IMR-90 (cell line): Measurements from ENCODE around the gene TOP2A. TPM values are rescaled to one million over a fixed set of nuclear protein-coding genes. Genes with fewer than 3 reads are reported as not detected.

Experiments
- ATAC-seq: fragments of 200-7000 bp; cut with Tn5 transposase; 2 replicates; pipeline ENCODE4 v1.9.1; 2020; ENCODE audit warnings: low read depth, mild to moderate bottlenecking, moderate library complexity
- BruUV-seq: library from RNA; stranded (reverse); fragments of 400-500 nt; replicated peaks from 2 replicates; lab custom pipeline; 2021; lab: Mats Ljungman, UMichigan
- CTCF ChIA-PET: fragments of 300-600 bp; formaldehyde crosslinking; extraction: SDS; loops from one replicate; lab custom pipeline; 2021; ENCODE audit warnings: antibody characterized with exemption; lab: Yijun Ruan, JAX
- POLR2A ChIA-PET: fragments of 300-600 bp; sonication (Branson Sonifier 250); formaldehyde crosslinking; loops from one replicate; lab custom pipeline; 2022; ENCODE audit warnings: antibody characterized with exemption; ENCODE audit not compliant: unreplicated experiment; lab: Charles Lee
- DNase-seq: peaks from one replicate; pipeline ENCODE4 v3.0.0; 2013
- H2AFZ ChIP-seq: replicated peaks from 2 replicates; pipeline ENCODE3; 2013; ENCODE audit warnings: low read length, mild to moderate bottlenecking; ENCODE audit not compliant: poor library complexity
- H2AK5ac ChIP-seq: 2 replicates; pipeline ENCODE4 v1.6.1; 2013; ENCODE audit warnings: low read depth, low read length, inconsistent platforms
- H2AK9ac ChIP-seq: replicated peaks from 2 replicates; pipeline ENCODE3; 2013; ENCODE audit warnings: mild to moderate bottlenecking, low read depth, low read length, moderate library complexity; ENCODE audit not compliant: poor library complexity
- H2BK120ac ChIP-seq: 2 replicates; pipeline ENCODE4 v1.6.1; 2013; ENCODE audit warnings: low read depth, low read length, inconsistent platforms
- H2BK15ac ChIP-seq: 3 replicates; pipeline ENCODE4 v1.6.1; 2013; ENCODE audit warnings: low read depth, low read length, inconsistent platforms
- H2BK20ac ChIP-seq: 2 replicates; pipeline ENCODE4 v1.6.1; 2013; ENCODE audit warnings: low read depth, mild to moderate bottlenecking, inconsistent platforms, low read length, moderate library complexity
- H2BK5ac ChIP-seq: 2 replicates; pipeline ENCODE4 v1.6.1; 2013; ENCODE audit warnings: mild to moderate bottlenecking, low read depth, low read length, inconsistent platforms; ENCODE audit not compliant: poor library complexity, severe bottlenecking
- H3K14ac ChIP-seq: replicated peaks from 2 replicates; pipeline ENCODE4 v1.6.1; 2013; ENCODE audit warnings: low read depth, low read length, inconsistent platforms
- H3K18ac ChIP-seq: 2 replicates; pipeline ENCODE4 v1.6.1; 2013; ENCODE audit warnings: low read depth, low read length, control low read depth
- H3K23ac ChIP-seq: 2 replicates; pipeline ENCODE4 v1.6.1; 2013; ENCODE audit warnings: low read depth, low read length, inconsistent platforms
- H3K27ac ChIP-seq: 2 replicates; pipeline ENCODE4 v1.5.1; 2013; ENCODE audit warnings: mild to moderate bottlenecking, control low read depth, low read length; ENCODE audit not compliant: insufficient read depth
- H3K27me3 ChIP-seq: 2 replicates; pipeline ENCODE4 v1.6.1; 2013; ENCODE audit warnings: low read length; ENCODE audit not compliant: control insufficient read depth, insufficient read depth
- H3K36me3 ChIP-seq: 2 replicates; pipeline ENCODE4 v1.6.1; 2013; ENCODE audit warnings: low read length, mixed read lengths; ENCODE audit not compliant: control insufficient read depth, insufficient read depth
- H3K4ac ChIP-seq: 2 replicates; pipeline ENCODE4 v1.6.1; 2013; ENCODE audit warnings: low read depth, low read length, inconsistent platforms
- H3K4me1 ChIP-seq: 2 replicates; pipeline ENCODE4 v1.6.1; 2013; ENCODE audit warnings: low read length, mixed read lengths; ENCODE audit not compliant: control insufficient read depth, insufficient read depth
- H3K4me2 ChIP-seq: 2 replicates; pipeline ENCODE4 v1.6.1; 2013; ENCODE audit warnings: low read depth, mild to moderate bottlenecking, control low read depth, low read length, moderate library complexity
- H3K4me3 ChIP-seq: 2 replicates; pipeline ENCODE4 v1.5.1; 2013; ENCODE audit warnings: low read depth, mild to moderate bottlenecking, control low read depth, low read length, moderate library complexity; ENCODE audit not compliant: insufficient read depth
- H3K56ac ChIP-seq: 2 replicates; pipeline ENCODE4 v1.6.1; 2013; ENCODE audit warnings: low read length, inconsistent platforms; ENCODE audit not compliant: insufficient read depth; ENCODE audit errors: extremely low read depth
- H3K79me1 ChIP-seq, 2 experiments: 2 replicates each; pipeline ENCODE4 v1.6.1; 2013; ENCODE audit warnings: low read length in 2 of 2, inconsistent platforms in 1 of 2, low read depth in 1 of 2
- H3K9ac ChIP-seq: 2 replicates; pipeline ENCODE4 v1.6.1; 2013; ENCODE audit warnings: low read depth, low read length, control low read depth
- H3K9me1 ChIP-seq: 2 replicates; pipeline ENCODE4 v1.6.1; 2013; ENCODE audit warnings: low read length, inconsistent platforms; ENCODE audit not compliant: insufficient read depth
- H3K9me3 ChIP-seq: 2 replicates; pipeline ENCODE4 v1.6.1; 2013; ENCODE audit warnings: low read length; ENCODE audit not compliant: control insufficient read depth, insufficient read depth
- H4K20me1 ChIP-seq: 2 replicates; pipeline ENCODE4 v1.6.1; 2013; ENCODE audit warnings: low read length, inconsistent platforms; ENCODE audit not compliant: insufficient read depth
- H4K5ac ChIP-seq: 2 replicates; pipeline ENCODE4 v1.6.1; 2013; ENCODE audit warnings: mild to moderate bottlenecking, low read depth, low read length, control low read depth
- H4K8ac ChIP-seq, 2 experiments: 2 replicates each; pipeline ENCODE4 v1.6.1; 2013; ENCODE audit warnings: low read depth in 2 of 2, low read length in 2 of 2, control low read depth in 1 of 2, inconsistent platforms in 1 of 2
- H4K91ac ChIP-seq: 2 replicates; pipeline ENCODE4 v1.6.1; 2013; ENCODE audit warnings: low read depth, low read length, inconsistent platforms; ENCODE audit not compliant: insufficient read depth
- CEBPB ChIP-seq: IDR thresholded peaks from 2 replicates; pipeline ENCODE4 v1.6.1; 2012; ENCODE audit warnings: low read depth, low read length, improper control_type of control experiment
- ELK1 ChIP-seq: fragments of 150-350 bp; IDR thresholded peaks from 2 replicates; pipeline ENCODE4 v1.6.1; 2016; ENCODE audit warnings: low read depth, mild to moderate bottlenecking, low read length, moderate library complexity, borderline replicate concordance
- MAZ ChIP-seq: IDR thresholded peaks from 2 replicates; pipeline ENCODE4 v1.6.1; 2012; ENCODE audit warnings: low read depth, mild to moderate bottlenecking, low read length, improper control_type of control experiment, moderate library complexity, borderline replicate concordance
- RAD21 ChIP-seq: IDR thresholded peaks from 2 replicates; pipeline ENCODE4 v1.6.1; 2012; ENCODE audit warnings: low read length, improper control_type of control experiment
- RCOR1 ChIP-seq: IDR thresholded peaks from 2 replicates; pipeline ENCODE4 v1.6.1; 2012; ENCODE audit warnings: mild to moderate bottlenecking, low read length, improper control_type of control experiment; ENCODE audit not compliant: insufficient replicate concordance
- USF2 ChIP-seq: fragments of 150-350 bp; IDR thresholded peaks from 2 replicates; pipeline ENCODE4 v1.6.1; 2017; ENCODE audit warnings: mild to moderate bottlenecking, antibody characterized with exemption, low read length, low read depth
- WGBS, 2 experiments: methylation state at CpG; one replicate each; pipeline versions ENCODE4 v1.1.5 to v1.1.7; 2013; ENCODE audit warnings: missing lambda C conversion rate in 2 of 2; ENCODE audit not compliant: insufficient read length in 1 of 2; ENCODE audit errors: extremely low coverage in 2 of 2; 5-methylcytosine and 5-hydroxymethylcytosine counted together
- dilution Hi-C: fragments of 300-500 bp; cut with HindIII; formaldehyde crosslinking; loops from one replicate; pipeline ENCODE4 v1.14.3; 2018; ENCODE audit warnings: low sequenced_read_pairs; ENCODE audit not compliant: unreplicated experiment
- in situ Hi-C: fragments of 300-500 bp; cut with MboI; formaldehyde crosslinking; loops from 3 replicates; pipeline ENCODE4 v1.14.3; 2019; ENCODE audit warnings: low sequenced_read_pairs, inconsistent platforms, mixed read lengths
- intact Hi-C: fragments of 100-400 bp; cut with micrococcal nuclease; formaldehyde crosslinking; loops from 2 replicates; pipeline ENCODE4 v1.10.0; 2022
- polyA plus RNA-seq, 3 experiments: library from polyadenylated mRNA; depleted of rRNA; stranded (reverse); fragments of >200 nt; gene quantifications; 2 replicates each; pipeline ENCODE4 v1.2.3, GENCODE V29; 2012; ENCODE audit warnings: low replicate concordance in 1 of 3
- total RNA-seq: library from RNA; depleted of rRNA; stranded (reverse); fragments of >200 nt; gene quantifications from 2 replicates; pipeline ENCODE4 v1.2.3, GENCODE V29; 2012
- TF ChIP-seq, protein P1 (sequence below): conservative IDR thresholded peaks from 2 replicates; pipeline ENCODE4 v1.5.1; 2012; ENCODE audit warnings: mild to moderate bottlenecking, low read depth, low read length, improper control_type of control experiment

The TOP2A gene
- total and polyA plus RNA-seq, 2 of the 4 experiments (the other 2 are of a cell fraction): 43.4 to 68.5 TPM

- H3K4me2 ChIP-seq: no peak overlapping the region
- H3K9ac ChIP-seq: no peak overlapping the region
- no peak overlapping the region for H2BK15ac ChIP-seq
- H3K36me3 ChIP-seq: peaks cover 49% of the 10 kb centered on the region
- H2AK9ac ChIP-seq: peak overlapping the region; percentile 81
- no peak overlapping the region for H2BK20ac ChIP-seq
- no peaks in the 10 kb centered on the region for H3K9me3 ChIP-seq
- H3K4me3 ChIP-seq: no peak overlapping the region
- H3K27ac ChIP-seq: no peak overlapping the region
- 73% methylated on average over 4 of the region's 10 CpGs; no CpG with 5 or more reads in 1 of the 2 experiments for WGBS, 2 experiments
- peaks cover 19% of the 10 kb centered on the region for H3K9me1 ChIP-seq
- H3K56ac ChIP-seq: no peak overlapping the region
- H3K18ac ChIP-seq: no peak overlapping the region
- BruUV-seq: no TSS peak
- H4K91ac ChIP-seq: no peak overlapping the region
- peaks cover 66% of the 10 kb centered on the region for H4K20me1 ChIP-seq
- peak overlapping the region; percentile 68; the same call in 1 of the 2 replicates for H3K23ac ChIP-seq
- H2AK5ac ChIP-seq: peak overlapping the region; percentile 2; the same call in 1 of the 2 replicates
- peaks cover 48% of the 10 kb centered on the region for H3K4me1 ChIP-seq
- H3K4ac ChIP-seq: no peak overlapping the region
- DNase-seq: no peak
- H3K27me3 ChIP-seq: no peaks in the 10 kb centered on the region
- no peak for TF ChIP-seq MAZ
- TF ChIP-seq, protein P1, sequence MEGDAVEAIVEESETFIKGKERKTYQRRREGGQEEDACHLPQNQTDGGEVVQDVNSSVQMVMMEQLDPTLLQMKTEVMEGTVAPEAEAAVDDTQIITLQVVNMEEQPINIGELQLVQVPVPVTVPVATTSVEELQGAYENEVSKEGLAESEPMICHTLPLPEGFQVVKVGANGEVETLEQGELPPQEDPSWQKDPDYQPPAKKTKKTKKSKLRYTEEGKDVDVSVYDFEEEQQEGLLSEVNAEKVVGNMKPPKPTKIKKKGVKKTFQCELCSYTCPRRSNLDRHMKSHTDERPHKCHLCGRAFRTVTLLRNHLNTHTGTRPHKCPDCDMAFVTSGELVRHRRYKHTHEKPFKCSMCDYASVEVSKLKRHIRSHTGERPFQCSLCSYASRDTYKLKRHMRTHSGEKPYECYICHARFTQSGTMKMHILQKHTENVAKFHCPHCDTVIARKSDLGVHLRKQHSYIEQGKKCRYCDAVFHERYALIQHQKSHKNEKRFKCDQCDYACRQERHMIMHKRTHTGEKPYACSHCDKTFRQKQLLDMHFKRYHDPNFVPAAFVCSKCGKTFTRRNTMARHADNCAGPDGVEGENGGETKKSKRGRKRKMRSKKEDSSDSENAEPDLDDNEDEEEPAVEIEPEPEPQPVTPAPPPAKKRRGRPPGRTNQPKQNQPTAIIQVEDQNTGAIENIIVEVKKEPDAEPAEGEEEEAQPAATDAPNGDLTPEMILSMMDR: no peak
- no peak for TF ChIP-seq CEBPB
- TF ChIP-seq RAD21: no peak
- TF ChIP-seq ELK1: no peak
- no peak for TF ChIP-seq RCOR1
- TF ChIP-seq USF2: no peak
- ChIA-PET POLR2A (no interaction called here), CTCF (no interaction called here)
- in situ Hi-C loops: no loop called here
- no peak for ATAC-seq
- H3K79me1 ChIP-seq: peaks cover 42 to 85% of the 10 kb centered on the region in 2 experiments
- H2BK5ac ChIP-seq: no peak overlapping the region
- intact Hi-C loops: no loop called here
- H2BK120ac ChIP-seq: no peak overlapping the region
- no peak overlapping the region for H4K5ac ChIP-seq
- dilution Hi-C loops: no loop called here
- H3K14ac ChIP-seq: no peak overlapping the region
- peak overlapping the region; percentile 29 for H2AFZ ChIP-seq
- no peak overlapping the region for H4K8ac ChIP-seq
Observed at GRCh38 chr17:40349477-40349894, 68.2 kb downstream of the TOP2A start.
